ENCODE measurements around the gene PISD.

The PISD gene

GRCh38 chr22:31652911-31653684 is 8.9 kb downstream of the PISD start:
- DNase-seq (ENCODE audit: low read depth, low spot score) = no peak

DNA sequence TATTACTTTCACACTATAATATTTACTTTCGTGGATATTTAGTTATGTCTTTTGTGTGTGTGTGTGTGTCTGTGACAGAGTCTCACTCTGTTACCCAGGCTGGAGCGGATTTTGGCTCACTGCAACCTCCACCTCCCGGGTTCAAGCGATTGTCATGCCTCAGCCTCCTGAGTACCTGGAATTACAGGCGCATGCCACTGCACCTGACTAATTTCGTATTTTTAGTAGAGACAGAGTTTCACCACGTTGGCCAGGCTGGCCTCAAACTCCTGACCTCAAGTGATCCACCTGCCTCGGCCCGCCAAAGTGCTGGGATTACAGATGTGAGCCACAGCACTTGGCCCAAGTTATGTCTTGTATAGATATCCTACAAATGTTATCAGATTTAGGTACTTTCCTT is 9.9 kb downstream of the PISD start:
- no peak for DNase-seq (ENCODE audit: low read depth, low spot score)

DNA sequence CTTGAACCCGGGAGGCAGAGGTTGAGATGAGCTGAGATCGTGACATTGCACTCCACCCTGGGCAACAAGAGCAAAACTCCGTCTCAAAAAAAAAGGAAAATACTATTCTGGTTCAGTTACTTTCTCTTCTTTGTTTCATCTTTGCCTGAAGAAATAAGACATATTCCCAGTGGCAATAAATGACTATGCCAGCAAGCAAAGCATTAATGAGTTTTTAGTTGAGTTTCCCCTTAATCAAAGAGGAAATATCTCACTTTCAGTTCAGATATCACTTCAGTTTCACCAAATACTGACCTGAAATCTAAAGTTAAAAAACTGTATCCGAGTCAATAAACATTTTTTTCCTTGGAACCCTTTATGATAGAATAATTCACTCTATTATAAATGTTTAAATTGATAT is 10.4 kb downstream of the PISD start:
- no peak for DNase-seq (ENCODE audit: low read depth, low spot score)

GRCh38 chr22:31650391-31650790 is 11.6 kb downstream of the PISD start:
- DNase-seq (ENCODE audit: low read depth, low spot score) = no peak

DNA sequence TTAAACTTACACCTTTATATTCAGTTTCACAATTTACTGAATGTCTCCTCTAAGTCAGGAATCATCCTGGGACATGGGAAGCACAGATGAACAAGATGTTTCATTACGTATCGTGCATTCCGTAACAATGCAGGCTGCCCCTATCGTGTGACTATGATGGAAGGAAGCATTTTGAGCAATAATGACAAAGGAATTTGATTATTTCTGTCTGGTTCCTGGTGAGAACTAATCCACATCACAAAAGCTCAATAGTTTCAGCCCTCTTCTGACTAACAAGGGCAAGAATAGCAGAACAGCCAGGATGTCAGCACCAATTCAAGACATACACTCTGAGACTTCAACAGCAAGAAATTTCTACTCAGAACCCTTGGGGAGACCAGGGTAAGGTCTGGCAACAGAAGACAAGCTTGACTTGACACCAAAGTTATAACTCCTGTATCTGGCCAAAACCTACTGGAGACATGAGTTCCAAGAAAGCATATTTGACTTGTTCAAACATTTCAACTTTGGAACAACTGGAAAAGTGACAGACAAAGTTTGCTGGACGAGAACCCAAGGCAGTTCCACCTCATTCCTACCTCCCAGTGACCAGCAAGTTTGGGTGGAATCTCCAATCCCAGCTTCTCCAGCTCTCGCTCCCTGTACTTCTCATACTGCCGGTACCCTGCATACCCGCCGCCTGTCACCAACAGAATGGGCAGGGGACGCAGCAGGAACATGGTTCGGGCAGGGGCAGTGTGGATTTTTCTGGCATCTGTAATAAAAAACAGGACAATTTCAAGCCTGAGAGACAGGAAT is 14.3 kb downstream of the PISD start:
- DNase-seq (ENCODE audit: low read depth, low spot score) = no peak

GRCh38 chr22:31647066-31647465 is 14.9 kb downstream of the PISD start:
- DNase-seq (ENCODE audit: low read depth, low spot score) = no peak

- DNase-seq (ENCODE audit: low read depth, low spot score) = no peak
These were observed 15.6 kb downstream of the PISD start for GRCh38 chr22:31646186-31647019.

DNA sequence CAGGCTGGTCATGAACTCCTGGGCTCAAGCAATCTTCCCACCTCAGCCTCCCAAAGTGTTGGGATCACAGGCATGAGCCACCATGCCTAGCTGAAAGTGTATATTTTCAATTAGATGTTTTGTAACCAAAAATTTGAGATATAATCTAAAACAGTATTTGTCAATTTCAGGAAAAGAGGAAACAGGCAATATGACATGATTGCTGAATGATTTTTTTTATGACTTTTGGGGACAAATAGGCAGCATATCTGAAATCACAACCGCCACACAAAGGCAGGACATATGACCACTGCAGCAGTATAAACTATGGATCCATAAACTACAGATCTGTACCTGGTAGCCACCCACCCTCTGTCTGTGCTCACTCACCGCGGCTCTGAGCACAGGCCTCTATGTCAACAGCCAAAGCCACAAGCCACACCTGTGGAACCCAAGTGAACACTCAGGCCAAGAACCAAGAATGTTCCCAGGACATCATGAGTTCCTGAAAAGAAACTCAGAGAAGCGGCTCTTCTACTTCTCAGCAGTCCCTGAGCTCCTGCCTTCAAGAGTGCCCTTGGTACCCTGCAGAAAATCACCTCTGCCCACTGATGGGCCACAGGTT is 22.5 kb downstream of the PISD start:
- no peak for DNase-seq (ENCODE audit: low read depth, low spot score)

DNA sequence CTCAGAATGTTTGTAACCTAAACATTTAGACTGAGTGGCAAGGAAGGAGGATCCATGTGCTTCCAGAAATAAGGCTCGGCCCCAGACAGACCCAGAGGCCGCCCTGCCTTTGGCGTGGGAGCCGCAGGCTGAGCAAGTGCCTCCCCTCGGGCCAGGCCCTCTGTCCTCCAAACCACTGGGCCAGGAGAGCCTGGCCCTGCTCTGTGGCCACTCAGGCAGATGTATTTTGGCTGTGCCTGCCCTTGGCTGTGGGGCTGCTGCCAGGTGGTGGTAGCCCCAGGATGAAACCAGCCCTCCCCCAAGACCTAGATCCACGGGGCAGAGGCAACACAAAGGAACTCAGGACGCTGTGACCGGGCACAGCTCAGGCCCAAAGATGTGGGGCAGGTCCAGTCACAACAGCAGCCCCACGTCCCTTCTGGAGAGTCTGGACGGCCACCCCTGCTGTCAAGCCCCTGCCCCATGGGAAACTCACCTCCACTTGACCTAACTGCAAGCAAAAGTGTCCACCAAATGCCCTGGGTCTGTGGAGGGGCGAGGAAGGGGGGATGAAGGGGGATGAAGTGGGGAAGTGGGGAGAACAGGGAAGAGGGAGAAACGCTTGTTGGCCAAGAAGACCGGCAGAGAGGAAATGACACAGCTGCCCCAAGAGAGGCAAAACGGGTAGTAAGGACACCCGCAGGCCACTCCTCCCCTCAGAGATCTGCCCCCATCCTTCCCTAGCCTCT is 24.0 kb downstream of the PISD start:
- DNase-seq (ENCODE audit: low read depth, low spot score) = no peak

DNA sequence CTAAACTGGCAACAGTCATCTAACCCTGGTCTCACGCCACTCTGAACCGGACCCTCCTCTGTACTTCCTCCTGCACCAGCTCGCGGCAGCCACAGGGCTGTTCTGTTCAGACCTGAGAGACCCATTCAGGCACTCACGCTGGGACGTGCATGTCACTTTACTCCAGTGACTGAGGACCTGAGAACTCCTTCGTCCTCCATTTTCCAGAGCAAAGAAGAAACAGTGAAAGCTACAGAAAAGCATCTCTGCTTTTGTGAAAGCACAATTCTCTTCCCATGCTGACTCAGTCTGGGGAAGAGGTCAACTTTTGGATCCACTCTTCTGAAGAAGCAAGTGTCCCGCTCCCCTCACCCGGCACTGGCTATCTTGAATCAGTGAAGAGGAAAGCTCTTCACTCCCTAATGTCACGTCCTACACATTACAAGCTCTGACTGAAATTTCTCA is 24.5 kb downstream of the PISD start:
- DNase-seq (ENCODE audit: low read depth, low spot score) = no peak

DNA sequence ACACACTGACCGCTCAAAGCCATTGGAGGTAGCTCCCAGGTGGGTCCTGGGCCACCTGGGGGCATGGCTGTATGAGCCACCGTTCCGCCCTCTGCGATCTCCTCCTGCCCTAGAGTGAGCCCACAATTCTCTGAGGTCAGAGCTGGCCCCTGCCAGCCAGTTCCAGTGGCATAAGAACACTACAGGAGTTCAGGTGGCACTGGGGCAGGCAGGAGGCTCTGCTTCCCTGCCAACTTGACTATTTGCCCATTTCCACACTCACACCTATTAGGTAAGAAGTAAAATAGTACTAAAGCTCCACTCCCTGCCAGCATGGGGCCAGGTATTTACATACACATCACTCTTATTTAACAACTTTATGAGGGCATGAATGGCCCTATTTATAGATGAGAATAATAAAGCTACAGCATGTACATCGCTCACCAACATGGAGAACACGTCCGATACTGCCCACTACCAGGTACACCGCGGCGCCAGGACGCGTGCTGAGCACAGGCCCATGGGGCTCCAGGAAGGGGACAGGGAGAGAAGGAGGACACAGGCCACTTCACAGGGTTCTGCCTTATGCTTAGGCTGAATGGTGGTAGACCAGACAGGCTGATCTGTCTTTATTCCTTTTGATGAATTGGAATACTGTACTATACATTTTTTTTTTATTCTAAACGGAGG is 26.2 kb downstream of the PISD start:
- no peak for DNase-seq (ENCODE audit: low read depth, low spot score)

GRCh38 chr22:31631436-31631835 is 30.6 kb downstream of the PISD start:
- DNase-seq (ENCODE audit: low read depth, low spot score) = no peak

DNA sequence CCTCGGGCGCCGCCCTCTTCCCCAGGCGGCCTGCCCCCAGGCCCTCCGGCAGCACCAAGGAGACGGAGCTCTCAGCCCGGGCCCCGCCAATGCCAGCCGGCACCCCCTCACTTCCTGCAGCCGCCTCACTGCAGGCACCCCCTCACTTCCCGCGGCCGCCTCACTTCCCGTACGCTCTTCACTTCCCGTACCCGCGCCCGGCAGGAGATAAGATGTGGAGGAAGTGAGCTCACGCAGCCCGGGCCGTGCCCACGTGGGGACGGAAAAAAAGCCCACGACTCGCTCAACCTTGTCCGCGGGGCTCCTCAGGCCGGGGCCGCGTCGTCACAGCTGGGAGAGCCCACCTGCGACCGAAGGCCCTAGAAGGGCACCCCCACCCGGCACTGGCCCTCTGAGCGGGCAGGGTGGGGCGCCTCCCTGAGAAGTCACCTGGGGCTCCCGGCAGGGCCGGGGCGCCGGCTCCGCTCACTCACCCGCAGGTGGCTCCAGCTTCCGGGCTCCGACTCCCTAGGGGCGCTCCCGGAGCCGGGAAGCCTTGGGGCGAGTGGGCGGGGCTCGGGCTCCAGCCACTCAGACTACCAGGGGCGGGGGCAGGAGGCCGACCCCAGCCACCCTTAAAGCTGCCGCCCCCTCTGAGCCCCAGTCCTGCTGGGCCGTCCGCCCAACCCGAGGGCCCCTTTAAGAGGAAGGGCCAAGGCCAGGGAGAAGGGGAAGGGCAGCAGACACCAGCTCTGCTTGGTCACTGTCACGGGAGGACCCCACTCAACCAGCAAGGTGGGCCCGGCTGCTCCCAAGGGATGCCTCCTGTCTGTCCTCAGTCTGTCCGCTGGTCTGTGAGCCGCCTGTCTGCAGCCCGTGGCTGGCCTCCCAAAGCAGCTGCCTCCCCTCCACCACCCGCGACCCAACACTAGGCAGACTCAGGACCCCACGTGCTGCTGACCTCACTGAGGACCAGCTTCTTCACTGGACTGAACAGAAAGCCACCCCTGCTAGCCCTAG is 31.4 kb downstream of the PISD start:
- DNase-seq (ENCODE audit: low read depth, low spot score) = no peak

- DNase-seq (ENCODE audit: low read depth, low spot score) = no peak
These were observed 32.3 kb downstream of the PISD start for GRCh38 chr22:31629741-31630184.

DNA sequence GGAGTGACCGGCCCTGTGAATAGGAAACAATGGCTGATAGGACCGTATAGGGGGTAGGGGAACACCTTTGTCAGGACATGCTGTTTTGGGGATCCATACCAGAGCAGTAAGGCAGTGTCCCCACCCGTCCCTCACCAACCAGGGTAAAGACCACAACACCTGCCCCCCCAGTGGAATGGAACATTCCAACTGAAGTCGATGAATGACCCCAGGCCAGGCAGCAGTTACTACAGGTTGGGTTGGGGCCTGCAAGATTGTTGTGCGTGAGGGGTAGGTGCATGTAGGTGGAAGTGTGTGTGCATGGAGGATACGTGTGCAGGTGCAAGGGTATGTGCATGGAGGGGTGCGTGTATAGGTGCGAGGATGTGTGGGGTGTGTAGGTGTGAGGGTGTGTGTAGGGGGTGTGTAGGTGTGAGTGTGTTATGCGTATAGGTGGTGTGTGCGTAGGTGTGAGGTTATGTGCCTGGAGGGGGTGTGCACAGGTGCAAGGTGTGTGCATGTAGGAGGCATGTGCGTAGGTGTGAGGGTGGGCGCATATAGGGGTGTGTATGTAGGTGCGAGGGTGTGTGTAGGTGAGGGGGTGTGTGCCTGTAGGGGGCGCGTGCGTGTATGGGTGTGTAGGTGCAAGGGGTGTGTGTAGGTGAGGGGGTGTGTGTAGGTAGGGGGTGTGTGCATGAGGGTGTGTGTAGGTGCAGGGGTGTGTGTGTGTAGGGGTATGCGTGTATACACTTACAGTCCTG is 32.9 kb downstream of the PISD start:
- DNase-seq (ENCODE audit: low read depth, low spot score) = no peak

DNA sequence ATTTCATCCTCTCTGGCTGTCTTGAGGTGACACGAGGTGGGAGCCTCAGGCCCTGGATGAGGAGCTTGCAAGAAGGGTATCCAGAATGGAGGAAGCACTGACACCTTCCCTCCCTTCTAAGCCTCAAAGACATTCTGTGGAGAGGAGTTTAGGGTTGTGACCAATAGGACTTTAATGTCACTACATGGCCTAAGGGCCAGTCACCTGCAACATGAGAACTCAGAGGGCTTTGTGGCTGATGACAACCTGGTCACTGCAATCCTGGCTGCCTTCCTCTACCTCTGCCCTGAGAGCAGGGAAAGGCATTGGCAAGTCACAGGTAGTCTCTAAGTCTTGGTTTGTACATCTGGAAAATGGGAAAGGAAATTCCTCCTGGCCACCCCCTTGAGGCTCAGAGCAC is 33.7 kb downstream of the PISD start:
- DNase-seq (ENCODE audit: low read depth, low spot score) = no peak

DNA sequence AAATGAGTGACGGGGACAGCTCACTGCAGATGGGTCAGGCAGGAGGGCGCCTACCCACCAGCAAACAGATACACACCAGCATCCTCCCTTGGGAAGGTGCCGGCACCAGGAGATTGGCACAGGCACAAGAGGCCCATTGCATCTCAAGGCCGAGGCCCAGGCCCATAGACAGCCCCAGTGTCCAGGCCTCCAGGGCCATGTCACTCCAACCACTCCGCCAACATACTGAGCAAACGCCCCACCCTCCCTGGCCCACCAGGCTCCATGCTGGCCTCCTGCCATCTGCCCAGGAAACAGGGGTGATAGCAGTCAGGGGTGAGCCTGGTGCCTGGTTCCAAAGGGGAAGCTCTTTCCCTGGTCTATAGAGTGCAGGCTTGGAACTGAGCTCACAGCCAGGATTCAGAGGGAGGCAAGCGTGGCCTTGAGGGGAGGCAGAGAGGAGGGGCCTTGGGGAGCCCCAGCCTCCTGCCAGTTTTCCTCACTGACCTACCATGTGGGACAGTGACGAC is 34.7 kb downstream of the PISD start:
- no peak for DNase-seq (ENCODE audit: low read depth, low spot score)

GRCh38 chr22:31626427-31627150 is 35.4 kb downstream of the PISD start:
- no peak for DNase-seq (ENCODE audit: low read depth, low spot score)

Data from iPS DF 19.7 (cell line).